GM18507 (cell line): ENCODE measurements around the gene SLC30A1.
"Not testable (repeated sequence)": the region's sequence is repeated elsewhere in the genome, so short reads cannot be mapped to it uniquely, and the experiment has no call there.

Experiments
- DNase-seq: peaks from one replicate; pipeline ENCODE4 v3.0.0; 2011; ENCODE audit warnings: low read depth; ENCODE audit not compliant: insufficient read length; ENCODE audit errors: extremely low spot score
- FAIRE-seq: peaks from 2 replicates; lab custom pipeline; 2011; peaks lifted over from hg19 to GRCh38; lab: Jason Lieb, UNC

SLC30A1 gene, protein sequence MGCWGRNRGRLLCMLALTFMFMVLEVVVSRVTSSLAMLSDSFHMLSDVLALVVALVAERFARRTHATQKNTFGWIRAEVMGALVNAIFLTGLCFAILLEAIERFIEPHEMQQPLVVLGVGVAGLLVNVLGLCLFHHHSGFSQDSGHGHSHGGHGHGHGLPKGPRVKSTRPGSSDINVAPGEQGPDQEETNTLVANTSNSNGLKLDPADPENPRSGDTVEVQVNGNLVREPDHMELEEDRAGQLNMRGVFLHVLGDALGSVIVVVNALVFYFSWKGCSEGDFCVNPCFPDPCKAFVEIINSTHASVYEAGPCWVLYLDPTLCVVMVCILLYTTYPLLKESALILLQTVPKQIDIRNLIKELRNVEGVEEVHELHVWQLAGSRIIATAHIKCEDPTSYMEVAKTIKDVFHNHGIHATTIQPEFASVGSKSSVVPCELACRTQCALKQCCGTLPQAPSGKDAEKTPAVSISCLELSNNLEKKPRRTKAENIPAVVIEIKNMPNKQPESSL

DNA sequence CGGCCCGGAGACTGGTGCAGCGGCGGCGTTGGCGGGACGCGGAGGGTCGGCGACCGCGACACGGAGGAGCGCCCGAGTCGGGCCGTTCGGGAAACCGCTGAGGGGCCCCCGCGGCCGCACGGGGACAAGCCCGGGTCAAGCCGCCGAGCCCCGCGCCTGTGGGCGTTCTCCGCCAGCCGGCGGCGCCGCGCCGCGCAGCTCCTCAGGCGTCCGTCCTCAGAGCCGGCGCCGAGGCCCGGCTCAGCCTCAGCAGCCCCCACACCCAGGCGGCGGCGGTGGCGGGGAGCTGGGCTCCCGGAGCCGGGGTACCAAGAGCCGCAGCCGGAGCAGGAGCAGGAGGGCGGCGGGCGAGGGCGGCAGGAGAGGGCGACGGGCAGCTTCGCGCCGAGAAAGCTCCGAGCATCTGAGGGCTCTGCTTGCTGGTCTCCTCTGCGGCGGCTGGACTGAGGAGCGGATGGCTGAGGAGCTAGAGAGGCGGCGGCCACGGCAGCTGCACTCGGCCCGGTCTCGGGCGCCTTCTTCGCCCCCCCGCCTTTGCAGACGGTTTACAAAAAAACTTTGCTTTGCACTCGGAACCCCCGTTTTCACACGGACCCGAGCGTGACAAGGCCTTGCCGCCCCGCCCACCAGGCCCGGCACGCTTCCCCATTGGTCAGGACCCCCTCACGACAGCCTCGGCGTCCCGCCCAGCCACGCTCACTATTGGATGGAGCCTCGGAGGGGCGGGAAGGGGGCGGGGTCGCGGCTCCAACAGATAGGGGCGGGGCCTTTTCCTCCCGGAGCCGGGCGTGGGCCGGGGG lies at the start of gene SLC30A1:
SLC30A1 (minus strand) TSS at position 522 of the 800 bp plus-strand sequence. CDS start 549 bp downstream, outside the sequence.
- peak; percentile 97 for DNase-seq
- FAIRE-seq = peak; percentile 96

DNA sequence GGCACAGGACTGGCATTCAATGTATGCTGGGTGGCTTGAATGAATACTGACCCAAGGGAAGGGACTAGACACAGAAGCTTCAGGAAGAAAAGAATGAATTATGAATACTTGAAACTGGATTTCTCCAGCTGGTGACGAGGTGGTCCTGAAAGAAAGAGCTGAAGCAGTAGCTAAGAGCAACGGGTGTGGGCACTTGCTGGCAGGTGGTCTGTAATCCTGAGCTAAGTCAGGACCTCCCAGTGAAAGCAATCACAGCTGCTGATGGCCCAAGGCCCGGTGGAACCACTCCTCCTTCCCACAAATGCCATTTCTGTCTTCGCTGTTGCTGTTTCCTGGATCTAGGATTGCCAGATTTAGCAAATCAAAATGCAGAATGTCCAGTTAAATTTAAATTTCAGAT lies 49.5 kb upstream of the SLC30A1 start:
- FAIRE-seq (no peak), DNase-seq (no peak)

DNA sequence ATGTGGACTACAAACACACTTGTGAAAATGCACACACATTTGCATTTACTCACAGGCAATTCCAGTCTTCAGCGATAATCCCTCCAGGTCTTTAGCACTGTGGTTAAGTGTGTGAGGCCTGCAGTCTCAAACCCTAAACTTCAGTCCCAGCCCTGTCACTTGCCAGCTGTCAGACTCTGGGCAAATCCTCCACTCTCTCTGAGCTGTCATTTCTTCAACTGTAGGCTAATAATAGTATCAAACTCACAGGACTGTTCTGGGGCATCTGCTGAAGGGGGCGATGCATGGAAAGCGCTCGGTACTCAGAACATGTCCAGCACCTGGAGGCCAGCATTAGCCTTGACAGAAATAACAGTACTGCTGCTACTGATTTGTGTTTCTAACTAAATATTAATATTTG lies 48.3 kb upstream of the SLC30A1 start:
- DNase-seq = no peak
- no peak for FAIRE-seq

DNA sequence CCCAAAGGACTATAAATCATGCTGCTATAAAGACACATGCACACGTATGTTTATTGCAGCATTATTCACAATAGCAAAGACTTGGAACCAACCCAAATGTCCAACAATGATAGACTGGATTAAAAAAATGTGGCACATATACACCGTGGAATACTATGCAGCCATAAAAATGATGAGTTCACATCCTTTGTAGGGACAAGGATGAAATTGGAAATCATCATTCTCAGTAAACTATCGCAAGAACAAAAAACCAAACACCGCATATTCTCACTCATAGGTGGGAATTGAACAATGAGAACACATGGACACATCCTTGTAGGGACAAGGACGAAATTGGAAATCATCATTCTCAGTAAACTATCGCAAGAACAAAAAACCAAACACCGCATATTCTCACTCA lies 46.9 kb upstream of the SLC30A1 start:
- FAIRE-seq, DNase-seq: not testable (repeated sequence)

DNA sequence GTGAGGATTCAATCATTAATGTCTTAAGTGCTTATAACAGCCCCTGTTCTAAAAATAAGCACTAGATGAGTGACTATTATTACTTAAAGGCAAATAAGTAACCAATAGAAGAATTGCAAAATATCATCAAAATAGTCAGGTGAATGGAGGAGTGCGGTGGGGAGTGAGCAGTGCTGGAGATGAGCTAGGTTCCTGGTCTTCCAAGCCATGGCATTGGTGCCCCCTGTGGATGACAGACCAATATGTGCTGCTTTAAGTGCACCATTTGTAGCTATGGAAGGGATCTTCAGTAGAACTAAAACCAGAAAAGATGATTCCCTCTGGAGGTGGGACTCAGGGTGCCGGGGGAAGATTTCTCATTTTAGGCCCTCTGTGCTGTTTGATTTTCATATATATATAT lies 46.1 kb upstream of the SLC30A1 start:
- DNase-seq (no peak), FAIRE-seq (peak; percentile 15)

DNA sequence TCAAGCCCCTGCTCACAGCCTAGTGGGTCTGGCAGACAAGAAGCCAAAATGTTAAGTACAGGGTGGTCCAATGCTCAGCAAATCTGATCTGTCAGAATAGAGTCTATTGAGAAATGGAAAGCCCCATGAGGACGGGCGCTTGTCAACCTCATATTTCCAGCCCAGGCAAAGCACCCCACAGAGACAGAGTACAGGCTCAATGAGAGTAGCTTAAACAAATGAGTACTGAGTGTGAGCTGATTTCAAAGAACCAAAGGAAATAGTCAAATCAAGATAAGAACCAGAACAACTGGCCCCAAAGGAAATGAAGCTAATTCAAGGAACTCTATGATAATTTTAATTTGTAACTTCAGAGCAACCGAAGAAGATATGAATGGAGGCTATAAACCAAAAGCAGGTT lies 44.6 kb upstream of the SLC30A1 start:
- FAIRE-seq (no peak), DNase-seq (no peak)

DNA sequence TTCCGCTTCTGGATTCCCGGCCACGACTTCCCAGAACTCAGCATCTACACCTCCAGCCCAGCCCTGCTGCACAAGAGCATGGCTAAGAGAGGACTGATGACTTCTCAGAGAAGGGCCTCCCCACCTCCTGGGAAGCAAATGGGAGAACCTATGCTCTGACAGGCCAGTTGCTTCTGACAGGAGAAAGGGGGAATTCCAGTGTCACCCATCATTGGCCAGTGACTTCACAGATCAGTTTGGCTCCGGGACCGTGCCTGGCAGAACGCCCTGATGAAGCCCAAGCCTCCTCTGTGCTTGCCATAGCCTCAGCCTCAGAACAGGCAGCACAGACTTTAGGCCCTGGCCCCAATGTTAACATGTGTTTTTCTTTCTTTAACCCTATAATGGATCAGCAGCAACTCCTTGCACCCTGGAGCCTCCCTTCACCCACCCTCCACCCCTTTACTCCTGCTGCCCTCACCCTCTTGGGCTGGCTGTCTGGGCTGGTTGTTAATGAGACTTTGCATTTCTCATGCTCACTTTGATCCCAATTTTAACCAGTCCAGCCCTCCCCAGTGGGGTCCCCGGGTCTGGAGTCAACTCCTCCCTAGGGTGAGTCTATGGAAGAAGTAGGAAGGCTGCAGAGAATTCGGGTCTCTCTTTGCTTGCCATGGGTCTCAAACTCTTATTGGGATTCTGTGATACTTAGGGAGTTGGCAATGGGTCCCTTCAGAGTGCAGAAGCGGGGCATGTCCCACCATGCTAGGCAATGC lies 42.7 kb upstream of the SLC30A1 start:
- no peak for DNase-seq
- FAIRE-seq = no peak

DNA sequence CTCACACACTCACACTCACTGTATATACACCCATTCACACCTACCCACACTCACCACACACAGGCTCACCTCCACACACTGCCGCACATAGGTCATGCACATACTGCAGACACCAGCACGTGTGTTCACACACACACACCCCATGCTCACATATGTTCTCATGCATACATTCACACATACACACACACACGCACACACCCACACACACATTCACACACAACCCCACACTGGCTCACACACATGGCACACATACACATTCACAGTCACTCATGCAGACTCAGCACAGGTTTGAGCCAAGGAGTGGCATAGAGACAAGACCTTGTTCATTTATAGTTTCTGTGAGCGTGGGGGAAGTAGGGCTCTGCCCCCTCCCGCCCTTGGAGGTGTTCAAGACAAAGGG lies 41.1 kb upstream of the SLC30A1 start:
- no peak for FAIRE-seq
- DNase-seq = no peak

DNA sequence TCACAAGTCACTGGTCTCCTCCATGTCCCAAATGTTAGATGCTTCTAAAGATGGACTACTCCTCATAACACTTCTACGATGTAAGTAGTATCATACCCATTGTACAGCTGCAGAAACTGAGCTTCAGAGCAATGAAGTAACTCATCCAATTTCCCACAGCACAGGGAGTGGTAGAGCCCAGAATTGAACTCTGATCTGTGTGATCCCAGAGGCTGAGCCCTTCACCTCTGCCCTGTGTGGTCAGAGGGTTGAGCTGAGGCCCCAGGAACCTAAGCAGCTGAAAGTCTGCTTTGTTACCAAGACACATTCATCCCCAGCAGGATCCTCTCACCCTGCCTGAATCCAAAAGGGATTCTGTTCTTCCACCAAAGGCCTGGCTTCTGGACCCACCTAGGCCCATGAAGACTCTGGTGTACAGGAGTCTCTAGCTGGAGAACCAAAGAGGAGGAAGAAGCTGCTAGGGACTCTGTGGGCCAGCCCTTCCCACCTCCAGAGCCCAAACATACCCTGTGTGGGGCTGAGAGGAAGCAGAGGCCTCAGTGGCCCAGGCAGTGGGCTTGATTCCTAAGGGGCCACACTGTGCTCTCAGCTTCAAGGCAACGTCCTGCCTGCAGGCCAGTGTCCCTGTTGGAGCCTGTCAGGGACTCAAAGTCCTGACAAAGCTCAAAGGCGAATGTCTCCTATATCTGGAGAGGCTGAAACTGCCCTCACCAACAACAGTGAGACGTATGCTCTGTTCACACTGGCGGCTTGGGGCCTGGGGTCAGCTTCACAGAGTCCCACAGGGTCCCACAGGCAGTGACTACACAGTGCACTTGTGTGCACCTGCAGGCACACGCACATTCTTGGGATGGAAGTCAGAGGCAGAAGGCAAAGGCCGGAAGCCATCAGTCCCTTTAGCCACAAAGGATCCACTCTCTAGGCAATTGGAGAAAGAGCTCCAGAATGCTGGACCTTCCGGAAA lies 40.4 kb upstream of the SLC30A1 start:
- no peak for FAIRE-seq

DNA sequence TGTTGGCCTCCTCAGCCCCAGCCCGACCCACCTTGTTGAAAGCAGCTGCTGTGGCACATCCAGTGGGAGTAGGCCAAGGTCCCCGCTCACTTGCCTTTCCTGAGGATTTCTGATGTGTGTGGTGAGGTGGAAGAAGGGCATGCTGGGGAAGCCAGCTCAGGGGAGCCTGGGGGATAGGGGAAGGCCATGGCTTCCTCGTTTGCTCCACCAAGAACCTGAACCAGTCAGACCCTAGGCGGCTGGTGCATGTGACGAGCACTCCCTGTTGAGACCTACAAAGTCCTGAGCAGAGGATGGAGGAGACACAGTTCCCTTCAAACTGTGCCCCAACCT lies 38.0 kb upstream of the SLC30A1 start:
- FAIRE-seq = no peak
- DNase-seq = no peak

More for the DNA sequence above, 40.4 kb upstream of the SLC30A1 start:
- DNase-seq = no peak

DNA sequence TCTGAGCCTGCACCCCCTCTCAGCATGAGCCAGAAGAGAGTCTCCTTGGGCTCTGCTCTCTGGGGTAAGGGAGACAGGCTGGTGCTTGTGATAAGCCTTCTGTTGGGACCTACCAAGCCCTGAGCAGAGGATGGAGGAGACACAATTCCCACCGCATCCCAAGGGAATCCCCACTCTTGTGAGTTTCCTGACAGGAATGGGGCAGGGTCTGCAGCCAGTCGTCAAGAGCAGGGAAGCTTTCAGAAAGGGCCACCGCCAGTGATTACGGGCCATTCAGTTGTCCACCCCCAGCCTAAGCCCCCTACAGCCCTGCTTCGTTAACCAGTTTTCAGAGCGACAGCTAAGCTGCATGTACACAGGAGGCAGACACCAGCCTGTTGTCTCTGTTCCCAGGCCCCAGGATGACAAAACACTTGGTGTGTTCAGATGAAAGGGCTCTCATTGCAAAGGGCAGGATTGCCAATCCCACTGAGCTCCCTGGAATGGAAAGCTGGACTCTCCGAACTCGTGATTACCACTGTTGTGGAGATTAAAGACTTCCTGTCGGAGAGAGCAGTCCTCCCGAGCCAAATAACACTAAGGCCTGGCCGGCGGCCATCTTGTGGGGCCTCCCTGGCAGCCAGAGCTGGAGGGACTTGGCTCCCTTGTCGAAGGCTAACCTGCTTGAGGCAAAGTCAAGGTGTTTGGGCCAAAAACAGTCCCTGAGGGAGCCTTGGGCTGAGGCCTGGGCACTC lies 37.4 kb upstream of the SLC30A1 start:
- FAIRE-seq (no peak), DNase-seq (no peak)

DNA sequence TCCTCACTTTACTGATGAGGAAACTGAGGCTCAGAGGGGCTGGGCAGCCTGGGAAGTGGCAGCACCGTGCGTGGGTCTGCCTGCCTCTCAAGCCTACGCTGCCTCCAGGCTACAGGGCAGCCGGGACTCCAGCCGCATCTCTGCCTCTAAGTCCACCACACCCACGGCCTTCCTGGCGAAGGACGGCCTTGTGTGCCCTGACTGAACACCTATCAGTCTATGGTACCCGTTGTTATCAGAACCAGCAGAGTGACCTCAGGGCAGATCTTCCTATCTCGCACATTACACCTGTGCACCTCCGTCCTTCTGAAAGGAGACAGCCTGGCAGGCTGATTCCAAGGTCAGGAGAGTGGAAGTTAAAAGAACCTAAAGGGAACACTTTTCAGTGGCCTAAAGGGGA lies 35.7 kb upstream of the SLC30A1 start:
- no peak for DNase-seq
- no peak for FAIRE-seq

DNA sequence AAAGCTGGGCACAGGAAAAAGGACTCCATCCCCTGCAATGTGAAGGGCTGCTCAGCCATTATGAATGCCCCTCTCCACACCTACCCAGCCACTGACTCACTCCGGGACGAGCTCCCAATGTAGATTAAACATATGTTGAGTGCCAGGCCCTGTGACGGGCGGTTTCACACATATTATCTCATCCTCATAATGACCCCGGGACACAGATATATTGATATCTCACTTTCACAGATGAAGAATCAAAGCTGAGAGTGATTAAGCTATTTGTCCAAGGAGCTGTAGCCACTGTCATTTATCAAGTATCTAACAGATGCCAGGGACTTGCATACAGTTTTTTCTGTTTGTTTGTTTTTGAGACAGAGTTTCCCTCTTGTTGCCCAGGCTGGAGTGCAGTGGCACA lies 35.0 kb upstream of the SLC30A1 start:
- FAIRE-seq (no peak), DNase-seq (no peak)

DNA sequence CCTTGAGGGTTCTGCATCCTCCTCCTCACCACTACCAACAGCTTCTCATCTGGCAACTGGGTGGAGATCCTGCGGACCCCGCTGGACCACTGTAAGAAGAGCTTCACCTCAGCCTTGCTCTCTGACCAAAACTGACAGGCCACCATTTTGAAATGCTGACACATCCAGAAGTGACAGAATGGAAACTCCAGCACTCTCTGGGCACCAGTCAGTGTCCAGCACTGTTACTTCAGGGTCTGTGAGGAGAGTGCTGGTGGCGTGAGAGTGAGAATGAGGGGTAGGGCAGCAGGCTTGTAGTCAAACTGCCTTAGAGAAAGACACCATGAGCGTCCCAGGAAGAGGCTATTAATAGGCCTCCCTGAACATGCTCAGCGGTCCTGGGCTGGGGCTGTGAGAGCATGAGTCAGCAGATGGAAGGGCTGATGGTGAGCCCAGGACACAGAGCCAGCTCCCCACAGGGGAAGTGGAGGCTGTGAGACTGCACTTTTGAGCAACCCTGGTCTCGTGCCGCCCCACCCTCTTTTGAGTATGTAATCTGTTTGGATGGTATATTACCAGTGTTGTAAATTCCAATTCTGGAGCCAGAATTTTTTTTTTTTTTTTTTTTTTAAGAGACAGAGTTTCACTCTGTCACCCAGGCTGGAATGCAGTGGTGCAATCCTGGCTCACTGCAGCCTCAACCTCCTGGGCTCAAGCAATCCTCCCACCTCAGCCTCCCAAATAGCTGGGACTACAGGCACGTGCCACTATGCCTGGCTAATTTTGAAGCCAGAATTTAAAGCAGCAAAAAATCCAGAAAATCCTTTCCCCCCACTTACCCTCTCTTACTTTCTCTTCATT lies 34.4 kb upstream of the SLC30A1 start:
- no peak for DNase-seq
- no peak for FAIRE-seq

DNA sequence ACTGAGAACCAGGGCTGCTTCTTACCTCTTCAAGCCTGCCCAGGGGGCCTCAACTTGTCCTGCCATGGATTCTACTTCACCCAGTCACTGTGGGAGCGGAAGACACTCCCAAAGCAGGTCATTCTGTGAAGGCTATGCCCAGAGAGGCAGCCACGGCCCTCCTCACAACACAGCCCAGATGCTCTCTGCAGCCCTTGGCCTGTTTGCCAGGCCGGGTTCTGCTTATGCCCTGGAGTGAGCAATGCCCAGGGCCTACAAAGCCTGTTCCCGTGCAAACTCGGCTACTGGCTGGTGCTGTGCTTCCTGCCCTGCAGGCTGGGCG lies 33.8 kb upstream of the SLC30A1 start:
- no peak for DNase-seq
- FAIRE-seq = no peak

DNA sequence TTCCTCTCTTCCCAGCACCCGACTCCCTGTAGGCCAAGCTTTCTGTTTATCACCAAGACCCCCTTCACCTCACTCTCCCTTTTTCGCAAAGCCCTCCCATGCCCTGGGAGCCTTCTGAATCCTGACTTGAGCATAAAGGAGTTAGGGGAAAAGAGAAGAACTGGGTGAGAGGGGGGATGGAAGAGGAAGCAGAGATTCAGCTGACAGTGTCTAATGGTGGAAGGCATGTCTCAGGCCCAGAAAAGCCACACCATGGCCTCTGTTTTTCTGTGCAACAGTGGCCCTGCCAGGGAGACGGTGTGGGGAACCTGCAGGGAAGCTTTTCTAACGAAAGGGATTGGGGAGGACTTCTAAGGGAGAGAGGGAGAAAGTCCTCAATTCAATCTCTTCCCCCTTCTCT lies 32.9 kb upstream of the SLC30A1 start:
- FAIRE-seq = no peak
- no peak for DNase-seq

DNA sequence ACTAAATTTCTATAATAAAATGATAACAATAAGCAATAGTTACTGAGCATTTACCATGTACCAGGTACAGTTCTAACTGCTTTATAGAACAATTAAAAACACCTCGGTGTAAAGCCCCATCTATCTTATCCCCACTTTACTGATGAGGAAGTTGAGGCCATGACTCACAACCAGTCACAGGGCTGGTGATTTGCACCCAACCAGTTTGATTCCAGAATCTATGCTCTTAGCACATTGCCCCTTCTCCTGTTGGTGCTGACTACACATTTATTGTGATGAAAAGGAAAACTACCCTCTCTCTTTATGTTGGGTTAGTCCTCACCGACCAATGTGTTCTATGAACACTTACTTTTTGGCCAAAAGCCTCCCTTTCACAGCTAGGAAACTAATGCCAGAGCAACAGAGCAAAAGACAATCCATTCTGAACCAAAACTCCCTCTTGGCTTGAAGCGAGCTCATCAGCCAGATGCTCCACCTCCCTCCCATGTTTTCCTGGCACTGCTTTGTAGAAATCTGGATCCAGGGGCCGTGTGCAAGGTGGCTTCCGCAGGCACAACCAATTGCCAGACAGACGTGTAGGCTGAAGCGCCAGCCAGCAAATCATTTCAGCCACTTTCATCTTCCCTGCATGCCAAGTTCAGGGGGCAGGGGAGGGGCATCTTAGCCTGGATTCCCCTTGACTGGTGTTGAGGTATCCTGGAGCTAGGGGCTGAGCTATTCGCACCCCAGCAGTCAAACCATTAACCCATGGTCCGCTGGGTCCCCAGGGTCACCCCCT lies 32.0 kb upstream of the SLC30A1 start:
- DNase-seq (no peak), FAIRE-seq (no peak)
